ENCODE results near the gene PTCH2.

The PTCH2 gene

DNA sequence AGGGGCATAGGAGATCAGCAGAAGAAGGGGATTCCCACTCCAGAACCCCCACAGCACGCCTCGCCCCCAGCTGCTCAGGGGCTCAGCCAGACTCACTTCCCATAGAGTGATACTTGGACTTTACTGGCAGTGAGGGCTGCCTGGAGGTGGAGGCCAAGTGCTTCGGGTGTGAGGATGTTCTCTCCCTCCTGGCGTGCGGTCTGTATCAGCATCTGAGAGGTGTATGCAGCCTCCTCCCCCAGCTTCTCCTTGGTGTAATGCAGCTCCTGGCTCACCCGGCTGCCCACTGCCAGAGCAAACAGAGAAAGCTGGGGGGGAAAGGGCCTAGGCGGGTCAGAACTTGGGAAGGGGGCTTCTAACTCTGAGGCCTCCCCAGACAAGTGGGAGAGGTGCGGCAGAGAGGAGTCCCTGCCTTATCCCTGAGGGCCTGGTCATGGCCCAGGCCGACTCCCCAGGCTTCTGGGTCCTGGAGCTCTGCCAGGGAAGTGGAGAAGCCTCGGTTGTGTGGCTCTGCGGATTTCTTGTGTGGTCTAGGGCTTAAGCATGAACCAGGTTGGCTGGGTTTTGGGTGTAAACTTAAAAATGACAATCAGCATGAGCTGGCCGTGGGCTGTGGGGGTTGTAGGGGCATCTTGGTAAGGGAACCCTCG, 10.9 kb downstream of the PTCH2 start:
- ChIA-PET CTCF (interaction anchor here (0.7 to 1.5 kb wide), 2 partner anchors 10 to 179 kb away, joined by 3 read pairs; partner anchors contain the start of genes HECTD3 and PTCH2), POLR2A (interaction anchor here (1.0 to 5.5 kb wide), 2 partner anchors 12 to 13 kb away, joined by 3 to 21 read pairs; no protein-coding TSS in a partner anchor)
- no peak for TF ChIP-seq CTCF (IDR thresholded peaks at IDR 0.05; ENCODE audit: control extremely low read depth, extremely low read depth, low read depth, missing control alignments)
- no peak for DNase-seq (ENCODE audit: extremely low spot score)

DNA sequence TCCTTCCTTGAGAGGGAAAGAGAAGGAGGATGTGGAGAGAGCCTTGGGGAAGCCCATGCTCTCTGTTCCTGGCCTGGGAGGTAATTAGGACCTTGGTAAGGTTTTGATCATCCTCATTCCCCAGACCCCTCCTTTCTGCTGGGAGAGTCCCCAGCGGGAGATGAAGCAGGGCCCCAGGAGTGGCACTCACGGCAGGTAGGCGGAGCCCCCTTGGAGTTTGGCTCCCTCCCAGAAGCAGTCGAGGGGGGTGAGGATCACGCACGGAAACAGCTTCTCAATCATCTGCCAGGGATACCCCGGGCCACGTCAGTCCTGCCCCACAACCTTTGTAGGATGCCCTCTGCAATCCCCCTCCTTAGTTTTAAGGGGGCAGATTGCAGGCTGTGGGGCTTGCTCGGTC, 11.5 kb downstream of the PTCH2 start:
- TF ChIP-seq CTCF (IDR thresholded peaks at IDR 0.05; ENCODE audit: control extremely low read depth, extremely low read depth, low read depth, missing control alignments), result no peak
- DNase-seq (ENCODE audit: extremely low spot score), result no peak
- ChIA-PET CTCF (interaction anchor here (1.5 kb wide), 2 partner anchors 102 to 179 kb away, joined by 3 read pairs; partner anchors contain the start of gene HECTD3), POLR2A (interaction anchor here (1.0 to 5.5 kb wide), 2 partner anchors 11 to 12 kb away, joined by 3 to 21 read pairs; no protein-coding TSS in a partner anchor)

- no peak for TF ChIP-seq CTCF (IDR thresholded peaks at IDR 0.05; ENCODE audit: control extremely low read depth, extremely low read depth, low read depth, missing control alignments)
- ChIA-PET CTCF (interaction anchor here (1.5 to 2.1 kb wide), 4 partner anchors 10 to 180 kb away, joined by 3 to 5 read pairs (median 4); partner anchors contain the start of gene HECTD3), POLR2A (interaction anchor here (1.0 to 5.5 kb wide), 2 partner anchors 10 to 12 kb away, joined by 3 to 21 read pairs; no protein-coding TSS in a partner anchor)
- peak; percentile 27 for DNase-seq (ENCODE audit: extremely low spot score)
Measured at GRCh38 chr1:44830900-44831304, 12.2 kb downstream of the PTCH2 start.

DNA sequence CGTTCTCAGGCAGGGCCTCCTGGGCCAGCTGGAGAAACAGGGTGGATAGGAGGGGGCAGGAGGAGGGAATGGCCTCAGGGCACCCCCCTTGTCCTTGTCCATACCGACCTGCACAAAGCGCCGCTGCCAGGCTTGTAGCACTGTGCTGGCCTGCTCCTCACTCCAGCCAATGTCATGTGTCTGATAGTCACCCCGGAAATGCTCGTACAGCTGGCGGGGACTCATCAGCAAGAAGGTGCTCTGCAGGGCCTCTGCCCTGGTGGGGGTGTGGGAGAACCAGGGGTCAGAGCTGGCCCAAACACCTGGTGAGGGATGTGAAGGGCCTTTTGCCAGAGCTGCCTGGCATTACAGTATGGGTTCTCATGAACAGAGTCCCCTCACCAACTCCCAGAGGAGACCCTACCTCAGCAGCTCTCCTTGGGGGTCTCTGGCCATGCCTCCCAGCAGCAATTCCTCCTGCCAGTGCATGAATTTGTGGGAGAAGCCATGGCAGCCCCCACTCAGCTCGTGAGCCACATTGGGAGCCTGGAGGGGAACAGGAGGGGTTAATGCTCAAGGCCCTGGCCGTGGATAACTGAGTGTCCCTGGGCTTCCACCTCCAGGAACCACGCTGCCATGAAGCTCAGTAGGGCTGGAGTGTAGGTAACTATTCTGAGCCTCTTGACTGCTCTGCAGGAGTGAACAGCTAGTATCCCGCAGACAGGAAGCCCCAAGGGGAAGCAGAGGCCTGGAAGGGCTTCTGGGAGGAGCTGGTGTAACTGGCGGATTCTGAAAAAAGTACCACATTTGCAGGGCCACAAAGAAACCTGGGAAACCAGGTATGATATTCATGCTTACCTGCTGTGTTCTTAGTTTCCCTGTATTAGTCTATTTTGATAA, 13.3 kb downstream of the PTCH2 start:
- no peak for DNase-seq (ENCODE audit: extremely low spot score)
- ChIA-PET CTCF (interaction anchor here (1.5 to 2.1 kb wide), 3 partner anchors 9 to 100 kb away, joined by 3 to 5 read pairs (median 4); no protein-coding TSS in a partner anchor), POLR2A (interaction anchor here (0.7 to 5.5 kb wide), 2 partner anchors 10 to 474 kb away, joined by 4 to 21 read pairs; no protein-coding TSS in a partner anchor)
- TF ChIP-seq CTCF (IDR thresholded peaks at IDR 0.05; ENCODE audit: control extremely low read depth, extremely low read depth, low read depth, missing control alignments), result no peak

DNA sequence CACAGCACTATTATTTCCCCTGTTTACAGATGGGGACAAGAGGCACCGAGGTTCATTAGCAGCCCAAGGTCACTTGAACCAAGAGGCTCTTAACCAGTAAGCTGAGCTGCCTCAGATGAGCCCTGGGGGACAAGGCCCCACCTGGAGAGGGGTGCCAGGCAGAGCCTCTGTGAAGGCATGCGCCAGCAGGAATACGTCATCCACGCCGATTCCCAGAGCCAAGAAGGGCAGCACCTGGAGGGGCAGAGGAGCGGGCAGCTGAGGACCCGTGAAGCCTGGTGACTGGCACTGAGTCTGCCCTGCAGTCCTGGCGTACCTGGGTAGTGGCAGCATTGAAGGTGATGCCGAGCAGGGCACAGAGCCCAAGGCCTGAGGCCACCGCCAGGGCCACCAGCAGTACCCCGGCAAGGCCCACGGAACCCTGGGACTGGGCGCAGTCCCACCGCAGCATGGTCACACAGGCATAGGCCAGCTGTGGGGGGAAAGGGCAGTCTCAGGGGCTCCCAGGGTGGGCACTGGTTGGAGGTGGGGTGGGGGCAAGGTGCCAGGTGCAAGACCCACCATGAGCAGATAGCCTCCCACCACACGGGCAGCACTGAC, 14.1 kb downstream of the PTCH2 start:
- DNase-seq (ENCODE audit: extremely low spot score), result no peak
- POLR2A ChIA-PET, result interaction anchor here (5.5 kb wide), 1 partner anchor 10 kb away, joined by 21 read pairs; no protein-coding TSS in a partner anchor
- CTCF ChIA-PET, result interaction anchor here (2.1 kb wide), 1 partner anchor 8 kb away, joined by 5 read pairs; no protein-coding TSS in a partner anchor
- TF ChIP-seq CTCF (IDR thresholded peaks at IDR 0.05; ENCODE audit: control extremely low read depth, extremely low read depth, low read depth, missing control alignments), result no peak

Data from GM10248 (cell line).